Aorta (tissue), 5 donors: ENCODE measurements around the gene KCNH5. TPM values are rescaled to one million over a fixed set of nuclear protein-coding genes. Genes with fewer than 3 reads are reported as not detected.

Experiments
- ATAC-seq: fragments of 200-7000 bp; cut with Tn5 transposase; one replicate; pipeline ENCODE4 v1.9.1; 2022; ENCODE audit warnings: moderate library complexity; ENCODE audit not compliant: low FRiP score
- DNase-seq, 2 donors: peaks; one replicate each; pipeline ENCODE4 v3.0.0-alpha.2; 2020
- H3K27ac ChIP-seq, 2 donors: one replicate each; pipeline ENCODE4 v1.5.1; 2013; ENCODE audit warnings: low read length in 2 of 2, mild to moderate bottlenecking in 2 of 2, moderate library complexity in 2 of 2, control low read depth in 1 of 2, inconsistent platforms in 1 of 2, low read depth in 1 of 2
- H3K27me3 ChIP-seq, 2 donors: one replicate each; pipeline ENCODE4 v1.6.1; 2013; ENCODE audit warnings: control low read depth in 1 of 2, low read length in 1 of 2, mild to moderate bottlenecking in 1 of 2, moderate library complexity in 1 of 2; ENCODE audit not compliant: insufficient read depth in 2 of 2, control insufficient read depth in 1 of 2
- H3K36me3 ChIP-seq, 2 donors: one replicate each; pipeline ENCODE4 v1.6.1; 2013; ENCODE audit warnings: control low read depth in 1 of 2, low read length in 1 of 2, mild to moderate bottlenecking in 1 of 2; ENCODE audit not compliant: insufficient read depth in 2 of 2, control insufficient read depth in 1 of 2
- H3K4me1 ChIP-seq, 2 donors: one replicate each; pipeline ENCODE4 v1.6.1; 2013; ENCODE audit warnings: low read length in 2 of 2, control low read depth in 1 of 2, mild to moderate bottlenecking in 1 of 2, moderate library complexity in 1 of 2; ENCODE audit not compliant: insufficient read depth in 2 of 2, control insufficient read depth in 1 of 2
- H3K4me3 ChIP-seq, 2 donors: one replicate each; pipeline ENCODE4 v1.5.1; 2013; ENCODE audit warnings: low read length in 2 of 2, control low read depth in 1 of 2, mild to moderate bottlenecking in 1 of 2
- H3K9me3 ChIP-seq: one replicate; pipeline ENCODE4 v1.6.1; 2013; ENCODE audit warnings: mild to moderate bottlenecking, low read length; ENCODE audit not compliant: control insufficient read depth
- WGBS, 2 donors: extraction: QIAGEN DNeasy Blood & Tissue Kit; methylation state at CpG; one replicate each; pipeline ENCODE4 v1.1.7; 2013; 5-methylcytosine and 5-hydroxymethylcytosine counted together
- intact Hi-C, 2 donors: fragments of 100-400 bp; cut with DNase I; formaldehyde crosslinking; loops; one replicate each; pipeline versions ENCODE4 v1.14.2 to v1.15.0; 2022
- polyA plus RNA-seq, 2 donors: library from polyadenylated mRNA; stranded (reverse); fragments of 200-250 nt; gene quantifications; one replicate each; pipeline ENCODE4 v1.2.3, GENCODE V29; 2013
- total RNA-seq, 2 donors: library from RNA; stranded (reverse); fragmentation: NEBNext Ultra II Directional; extraction: Animal tissue kit (Norgen Biotek cat#: 25700); gene quantifications; one replicate each; pipeline ENCODE4 v1.2.1, GENCODE V29; 2021
- donor health status: healthy with polysubstance abuse.
- donor health status: Bipolar disorder and iron deficiency.
- donor health status: DM: no; HTN: no; CAD: no.
- donor health status: DM: no; HTN: no; CAD: no.
- donor health status: DM: yes; HTN: yes; CAD: no.

Gene KCNH5
- total and polyA plus RNA-seq, 4 donors: not detected

GRCh38 chr14:62743560-62743959 lies 301.7 kb downstream of the KCNH5 start:
- WGBS, 2 donors: 29 to 31% methylated on average over 2 of the region's 2 CpGs
- ATAC-seq: no peak
- no peak overlapping the region for H3K4me3 ChIP-seq
- intact Hi-C loops: no loop called here
- DNase-seq: no peak
- H3K27me3 ChIP-seq: no peaks in the 10 kb centered on the region
- H3K36me3 ChIP-seq: no peaks in the 10 kb centered on the region
- H3K4me1 ChIP-seq: no peaks in the 10 kb centered on the region
- H3K27ac ChIP-seq: no peak overlapping the region
- no peaks in the 10 kb centered on the region for H3K9me3 ChIP-seq

GRCh38 chr14:62743118-62743517 lies 302.1 kb downstream of the KCNH5 start:
- Histone ChIP-seq H3K9me3 (no peaks in the 10 kb centered on the region), H3K36me3 (no peaks in the 10 kb centered on the region), H3K27ac (no peak overlapping the region), H3K27me3 (no peaks in the 10 kb centered on the region), H3K4me3 (no peak overlapping the region), H3K4me1 (no peaks in the 10 kb centered on the region)
- DNase-seq (no peak), ATAC-seq (no peak)
- intact Hi-C loops: no loop called here
- 86 to 88% methylated on average over 4 of the region's 4 CpGs for WGBS, 2 donors

GRCh38 chr14:62739647-62740046 lies 305.6 kb downstream of the KCNH5 start:
- H3K27me3 ChIP-seq: no peaks in the 10 kb centered on the region
- WGBS, 2 donors: 18 to 43% methylated on average over 3 of the region's 3 CpGs
- ATAC-seq (no peak), DNase-seq (no peak)
- H3K36me3 ChIP-seq: no peaks in the 10 kb centered on the region
- no peaks in the 10 kb centered on the region for H3K4me1 ChIP-seq
- intact Hi-C loops: no loop called here
- H3K27ac ChIP-seq: no peak overlapping the region
- H3K4me3 ChIP-seq: no peak overlapping the region
- no peaks in the 10 kb centered on the region for H3K9me3 ChIP-seq

- intact Hi-C loops: no loop called here
- no peaks in the 10 kb centered on the region for H3K9me3 ChIP-seq
- no peaks in the 10 kb centered on the region for H3K27me3 ChIP-seq
- DNase-seq (no peak), ATAC-seq (no peak)
- no peak overlapping the region for H3K4me3 ChIP-seq
- 62 to 71% methylated on average over 8 of the region's 8 CpGs for WGBS, 2 donors
- H3K4me1 ChIP-seq: no peaks in the 10 kb centered on the region
- no peaks in the 10 kb centered on the region for H3K36me3 ChIP-seq
- no peak overlapping the region for H3K27ac ChIP-seq
Measured at GRCh38 chr14:62736048-62737043, 308.9 kb downstream of the KCNH5 start.

GRCh38 chr14:62734831-62735230 lies 310.4 kb downstream of the KCNH5 start:
- no peaks in the 10 kb centered on the region for H3K27me3 ChIP-seq
- H3K27ac ChIP-seq: no peak overlapping the region
- 72 to 74% methylated on average over 2 of the region's 2 CpGs for WGBS, 2 donors
- no peaks in the 10 kb centered on the region for H3K36me3 ChIP-seq
- DNase-seq (no peak), ATAC-seq (no peak)
- no peak overlapping the region for H3K4me3 ChIP-seq
- intact Hi-C loops: no loop called here
- no peaks in the 10 kb centered on the region for H3K9me3 ChIP-seq
- H3K4me1 ChIP-seq: no peaks in the 10 kb centered on the region

- Histone ChIP-seq H3K4me3 (no peak overlapping the region), H3K4me1 (no peaks in the 10 kb centered on the region), H3K9me3 (no peaks in the 10 kb centered on the region), H3K27ac (no peak overlapping the region), H3K36me3 (no peaks in the 10 kb centered on the region), H3K27me3 (no peaks in the 10 kb centered on the region)
- intact Hi-C loops: no loop called here
- WGBS, 2 donors: 68 to 79% methylated on average over 2 of the region's 2 CpGs
- DNase-seq (no peak), ATAC-seq (no peak)
Measured at GRCh38 chr14:62722406-62722805, 322.9 kb downstream of the KCNH5 start.

- intact Hi-C loops: no loop called here
- Histone ChIP-seq H3K27me3 (no peaks in the 10 kb centered on the region), H3K36me3 (no peaks in the 10 kb centered on the region), H3K4me3 (no peak overlapping the region), H3K9me3 (no peaks in the 10 kb centered on the region), H3K27ac (no peak overlapping the region), H3K4me1 (no peaks in the 10 kb centered on the region)
- DNase-seq (no peak), ATAC-seq (no peak)
- WGBS, 2 donors: 96 to 98% methylated on average over 1 of the region's 1 CpG
Measured at GRCh38 chr14:62718629-62719028, 326.6 kb downstream of the KCNH5 start.

GRCh38 chr14:62711351-62712023 lies 333.8 kb downstream of the KCNH5 start:
- WGBS, 2 donors: 29 to 40% methylated on average over 7 of the region's 7 CpGs
- ATAC-seq: no peak
- intact Hi-C loops: no loop called here
- H3K27me3 ChIP-seq: no peaks in the 10 kb centered on the region
- H3K4me3 ChIP-seq: no peak overlapping the region
- no peak for DNase-seq
- H3K4me1 ChIP-seq: no peaks in the 10 kb centered on the region
- no peaks in the 10 kb centered on the region for H3K36me3 ChIP-seq
- no peak overlapping the region for H3K27ac ChIP-seq
- H3K9me3 ChIP-seq: no peaks in the 10 kb centered on the region

- Histone ChIP-seq H3K9me3 (no peaks in the 10 kb centered on the region), H3K36me3 (no peaks in the 10 kb centered on the region), H3K4me3 (no peak overlapping the region), H3K27me3 (no peaks in the 10 kb centered on the region), H3K27ac (no peak overlapping the region), H3K4me1 (no peaks in the 10 kb centered on the region)
- intact Hi-C loops: no loop called here
- ATAC-seq (no peak), DNase-seq (no peak)
Measured at GRCh38 chr14:62710811-62711210, 334.4 kb downstream of the KCNH5 start.
